HFFc6 (cell line): ENCODE results near the gene CCNG2. TPM values are rescaled to one million over a fixed set of nuclear protein-coding genes. Genes with fewer than 3 reads are reported as not detected.
"Not testable (repeated sequence)": the region's sequence is repeated elsewhere in the genome, so short reads cannot be mapped to it uniquely, and the experiment has no call there.

Experiments used
- DNase-seq: peaks from one replicate; pipeline ENCODE4 v3.0.0-alpha.2; 2018
- H3K27ac Mint-ChIP-seq: 2 replicates; pipeline ENCODE4 v1.8.0; 2020; ENCODE audit warnings: mild to moderate bottlenecking, mixed read lengths
- H3K27me3 Mint-ChIP-seq: 2 replicates; pipeline ENCODE4 v1.8.0; 2021; ENCODE audit warnings: mild to moderate bottlenecking, moderate library complexity, mixed read lengths; ENCODE audit not compliant: insufficient read depth
- H3K36me3 Mint-ChIP-seq: 2 replicates; pipeline ENCODE4 v1.8.0; 2021; ENCODE audit warnings: low read depth, mixed read lengths
- H3K4me1 Mint-ChIP-seq: 2 replicates; pipeline ENCODE4 v1.8.0; 2020; ENCODE audit warnings: low read depth, mixed read lengths
- H3K4me3 Mint-ChIP-seq: 2 replicates; pipeline ENCODE4 v1.8.0; 2020; ENCODE audit warnings: mild to moderate bottlenecking, moderate library complexity, mixed read lengths
- H3K9me3 Mint-ChIP-seq: 2 replicates; pipeline ENCODE4 v1.8.0; 2020; ENCODE audit warnings: mild to moderate bottlenecking, mixed read lengths
- CTCF ChIP-seq: fragments of 200-600 bp; sonication (generic); IDR thresholded peaks from 2 replicates; pipeline ENCODE4 v1.5.0; 2021; ENCODE audit warnings: antibody characterized with exemption, mild to moderate bottlenecking
- total RNA-seq, 6 experiments: library from RNA; stranded (reverse); fragmentation: NEBNext Ultra II Directional; extraction: Animal tissue kit (Norgen Biotek cat#: 25700); gene quantifications; 2 replicates in 1 of 6; 3 replicates in 5 of 6; pipeline ENCODE4 v1.2.3, GENCODE V29; 2021

Gene CCNG2
- total RNA-seq, 6 experiments from 2014 or later = 17.1 to 20.4 (median 19.2) TPM

- H3K9me3 Mint-ChIP-seq = no peaks in the 10 kb centered on the region
- H3K27ac Mint-ChIP-seq = no peak overlapping the region
- H3K4me3 Mint-ChIP-seq = no peak overlapping the region
- H3K36me3 Mint-ChIP-seq = no peaks in the 10 kb centered on the region
- no peaks in the 10 kb centered on the region for H3K4me1 Mint-ChIP-seq
- DNase-seq = no peak
- TF ChIP-seq CTCF = no peak
- H3K27me3 Mint-ChIP-seq = peaks cover 36% of the 10 kb centered on the region
Observed at GRCh38 chr4:77127215-77127614, 29.8 kb upstream of the CCNG2 start.

GRCh38 chr4:77127837-77128621 lies 29.0 kb upstream of the CCNG2 start:
- H3K4me1 Mint-ChIP-seq = no peaks in the 10 kb centered on the region
- H3K4me3 Mint-ChIP-seq = no peak overlapping the region
- peaks cover 30% of the 10 kb centered on the region for H3K27me3 Mint-ChIP-seq
- no peaks in the 10 kb centered on the region for H3K9me3 Mint-ChIP-seq
- H3K36me3 Mint-ChIP-seq = no peaks in the 10 kb centered on the region
- no peak for DNase-seq
- no peak for TF ChIP-seq CTCF
- no peak overlapping the region for H3K27ac Mint-ChIP-seq

GRCh38 chr4:77132652-77133312 lies 24.2 kb upstream of the CCNG2 start:
- H3K9me3 Mint-ChIP-seq = no peaks in the 10 kb centered on the region

GRCh38 chr4:77137448-77137847 lies 19.6 kb upstream of the CCNG2 start:
- H3K9me3 Mint-ChIP-seq, H3K36me3 Mint-ChIP-seq, H3K4me1 Mint-ChIP-seq, H3K27ac Mint-ChIP-seq, H3K4me3 Mint-ChIP-seq, DNase-seq: not testable (repeated sequence)
- peaks cover 14% of the 10 kb centered on the region for H3K27me3 Mint-ChIP-seq

More at GRCh38 chr4:77132652-77133312, 24.2 kb upstream of the CCNG2 start:
- no peak overlapping the region for H3K27ac Mint-ChIP-seq
- peaks cover 20% of the 10 kb centered on the region for H3K27me3 Mint-ChIP-seq
- H3K4me1 Mint-ChIP-seq = no peaks in the 10 kb centered on the region
- no peak overlapping the region for H3K4me3 Mint-ChIP-seq
- TF ChIP-seq CTCF = no peak
- DNase-seq = no peak
- no peaks in the 10 kb centered on the region for H3K36me3 Mint-ChIP-seq

- Mint-ChIP-seq H3K9me3 (no peaks in the 10 kb centered on the region), H3K27me3 (peaks cover 8% of the 10 kb centered on the region), H3K4me1 (peaks cover 27% of the 10 kb centered on the region), H3K27ac (no peak overlapping the region), H3K36me3 (no peaks in the 10 kb centered on the region), H3K4me3 (no peak overlapping the region)
- TF ChIP-seq CTCF = no peak
- no peak for DNase-seq
Observed at GRCh38 chr4:77141964-77142645, 14.9 kb upstream of the CCNG2 start.

- H3K27ac Mint-ChIP-seq = no peak overlapping the region
- H3K27me3 Mint-ChIP-seq = peaks cover 8% of the 10 kb centered on the region
- no peak for DNase-seq
- no peaks in the 10 kb centered on the region for H3K36me3 Mint-ChIP-seq
- TF ChIP-seq CTCF = no peak
- H3K4me1 Mint-ChIP-seq = peaks cover 32% of the 10 kb centered on the region
- no peaks in the 10 kb centered on the region for H3K9me3 Mint-ChIP-seq
- no peak overlapping the region for H3K4me3 Mint-ChIP-seq
Observed at GRCh38 chr4:77142646-77143028, 14.4 kb upstream of the CCNG2 start.
